KBM-7 (cell line): ENCODE results near the gene CASP10.
"Not testable (repeated sequence)": the region's sequence is repeated elsewhere in the genome, so short reads cannot be mapped to it uniquely, and the experiment has no call there.

Experiments used
- DNase-seq: peaks from one replicate; pipeline ENCODE4 v3.0.0-alpha.2; 2015
- in situ Hi-C: fragments of 300-500 bp; cut with MboI; formaldehyde crosslinking; loops from 2 replicates; pipeline ENCODE4 v1.14.3; 2020; ENCODE audit warnings: low sequenced_read_pairs, low pct_unique_long_range_greater_than_20kb, mixed read lengths

The CASP10 gene

GRCh38 chr2:201182650-201183364 lies at the start of gene CASP10:
CASP10 (plus strand) TSS chr2:201183141; CDS start chr2:201185778, 2,637 bp downstream.
- in situ Hi-C loops: no loop called here
- DNase-seq: peak; percentile 94

- DNase-seq: no peak
- in situ Hi-C loops: no loop called here
Observed at GRCh38 chr2:201135386-201135785, 47.6 kb upstream of the CASP10 start.

GRCh38 chr2:201136889-201137321 lies 46.0 kb upstream of the CASP10 start:
- DNase-seq: no peak
- in situ Hi-C loops: no loop called here

- DNase-seq: no peak
- in situ Hi-C loops: no loop called here
Observed at GRCh38 chr2:201137505-201138400, 45.2 kb upstream of the CASP10 start.

GRCh38 chr2:201138401-201138970 lies 44.5 kb upstream of the CASP10 start:
- in situ Hi-C loops: no loop called here
- no peak for DNase-seq

- in situ Hi-C loops: not testable (repeated sequence)
- DNase-seq: peak; percentile 65
Observed at GRCh38 chr2:201138986-201139781, 43.8 kb upstream of the CASP10 start.

- no peak for DNase-seq
- in situ Hi-C loops: no loop called here
Observed at GRCh38 chr2:201139836-201140604, 42.9 kb upstream of the CASP10 start.

GRCh38 chr2:201144101-201145051 lies 38.6 kb upstream of the CASP10 start:
- in situ Hi-C loops: no loop called here
- no peak for DNase-seq

- in situ Hi-C loops: no loop called here
- DNase-seq: no peak
Observed at GRCh38 chr2:201148434-201148990, 34.4 kb upstream of the CASP10 start.

GRCh38 chr2:201149064-201149820 lies 33.7 kb upstream of the CASP10 start:
- DNase-seq: no peak

GRCh38 chr2:201149821-201150165 lies 33.1 kb upstream of the CASP10 start:
- in situ Hi-C loops: loop anchor here (25.0 kb wide), 1 partner anchor 437 kb away; no protein-coding TSS in a partner anchor
- DNase-seq: not testable (repeated sequence)

More at GRCh38 chr2:201149064-201149820, 33.7 kb upstream of the CASP10 start:
- in situ Hi-C loops: no loop called here

GRCh38 chr2:201150454-201151020 lies 32.4 kb upstream of the CASP10 start:
- DNase-seq: no peak
- in situ Hi-C loops: loop anchor here (25.0 kb wide), 1 partner anchor 438 kb away; no protein-coding TSS in a partner anchor

- in situ Hi-C loops: loop anchor here (25.0 kb wide), 1 partner anchor 439 kb away; no protein-coding TSS in a partner anchor
- DNase-seq: peak; percentile 76
Observed at GRCh38 chr2:201151127-201151981, 31.6 kb upstream of the CASP10 start.

- in situ Hi-C loops: loop anchor here (25.0 kb wide), 1 partner anchor 440 kb away; no protein-coding TSS in a partner anchor
- no peak for DNase-seq
Observed at GRCh38 chr2:201152517-201152916, 30.4 kb upstream of the CASP10 start.
